ENCODE results near the gene SLC1A6.
"Not testable (repeated sequence)": the region's sequence is repeated elsewhere in the genome, so short reads cannot be mapped to it uniquely, and the experiment has no call there.

The SLC1A6 gene

DNA sequence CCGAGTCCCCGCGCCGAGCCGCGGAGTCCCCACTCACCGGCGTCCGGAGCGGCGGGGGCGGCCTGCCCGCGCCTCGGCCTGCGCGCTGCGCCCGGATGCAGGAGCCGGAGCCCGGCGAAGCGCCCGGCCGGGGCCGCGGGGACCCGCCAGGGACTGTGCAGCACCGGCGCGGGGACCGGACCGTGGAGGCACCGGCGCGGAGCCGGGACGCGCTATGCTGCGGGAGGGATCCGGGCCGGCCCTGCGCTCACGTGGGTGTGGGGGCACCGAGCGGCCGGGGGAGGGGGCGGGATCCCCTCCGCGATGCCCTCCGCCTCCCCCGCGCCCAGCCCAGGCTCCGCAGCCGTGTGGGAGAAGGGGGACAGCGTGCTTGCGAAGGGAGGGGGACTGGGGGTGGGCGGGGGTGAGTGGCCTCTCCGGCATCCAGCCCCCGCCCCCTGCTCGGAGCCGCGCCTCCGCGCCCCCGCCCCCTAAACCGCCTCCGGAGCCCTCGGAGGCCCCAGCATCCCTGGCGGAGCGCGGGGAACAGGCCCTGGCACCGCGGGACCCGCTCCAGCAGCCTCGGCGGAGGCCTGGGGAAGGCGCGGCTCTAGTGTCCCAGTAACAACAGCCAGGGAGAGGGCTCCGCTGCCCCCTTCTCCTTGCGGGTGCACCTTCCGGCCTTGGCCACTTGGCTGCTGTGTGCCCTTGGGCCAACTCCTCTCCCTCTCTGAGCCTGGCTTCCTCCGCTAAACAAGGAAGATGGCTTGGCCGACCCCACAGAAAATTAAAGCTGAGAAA lies at the start of gene SLC1A6:
SLC1A6 (minus strand) TSS at position 389 of the 780 bp plus-strand sequence. CDS start 6,954 bp downstream, outside the sequence.
- peak; percentile 59 for DNase-seq (ENCODE audit: low spot score)

DNA sequence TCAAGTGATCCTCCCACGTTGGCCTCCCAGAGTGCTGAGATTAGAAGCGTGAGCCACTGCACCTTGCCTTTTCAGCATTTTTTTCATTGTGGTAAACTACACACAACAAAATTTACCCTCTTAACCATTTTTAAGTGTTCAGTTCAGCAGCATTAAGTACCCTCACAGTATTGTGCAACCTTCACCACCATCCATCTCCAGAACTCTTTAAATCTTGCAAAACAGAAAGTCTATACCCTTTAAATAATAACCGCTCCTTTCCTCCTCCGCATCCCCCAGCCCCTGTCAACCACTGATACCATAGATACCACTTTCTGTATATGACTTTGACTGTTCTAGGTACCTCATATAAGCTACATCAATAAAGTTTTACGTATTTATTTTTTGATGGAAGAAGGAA lies 48.8 kb upstream of the SLC1A6 start:
- DNase-seq (ENCODE audit: low spot score), result no peak

DNA sequence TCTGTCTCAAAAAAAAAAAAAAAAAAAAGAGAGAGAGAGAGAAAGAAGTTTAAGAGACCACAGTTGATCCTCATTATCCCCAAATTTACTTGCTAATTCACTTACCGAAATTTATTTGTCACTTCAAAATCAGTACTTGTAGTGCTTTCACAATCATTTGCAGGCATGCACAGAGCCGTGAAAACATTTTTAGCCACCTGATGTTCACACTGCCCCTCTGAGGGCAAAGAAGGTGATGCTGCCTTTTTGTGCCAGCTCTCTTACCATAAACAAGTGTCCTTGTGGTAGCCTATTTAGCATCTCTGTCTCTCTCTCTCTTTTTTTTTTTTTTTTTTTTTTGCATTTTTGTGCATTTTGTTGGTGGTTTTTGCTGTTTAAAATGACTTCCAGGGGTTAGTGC lies 45.6 kb upstream of the SLC1A6 start:
- no peak for DNase-seq (ENCODE audit: low spot score)

- no peak for DNase-seq (ENCODE audit: low spot score)
Measured at GRCh38 chr19:15022752-15023151, 43.1 kb upstream of the SLC1A6 start.

- no peak for DNase-seq (ENCODE audit: low spot score)
Measured at GRCh38 chr19:15021286-15022007, 41.8 kb upstream of the SLC1A6 start.

DNA sequence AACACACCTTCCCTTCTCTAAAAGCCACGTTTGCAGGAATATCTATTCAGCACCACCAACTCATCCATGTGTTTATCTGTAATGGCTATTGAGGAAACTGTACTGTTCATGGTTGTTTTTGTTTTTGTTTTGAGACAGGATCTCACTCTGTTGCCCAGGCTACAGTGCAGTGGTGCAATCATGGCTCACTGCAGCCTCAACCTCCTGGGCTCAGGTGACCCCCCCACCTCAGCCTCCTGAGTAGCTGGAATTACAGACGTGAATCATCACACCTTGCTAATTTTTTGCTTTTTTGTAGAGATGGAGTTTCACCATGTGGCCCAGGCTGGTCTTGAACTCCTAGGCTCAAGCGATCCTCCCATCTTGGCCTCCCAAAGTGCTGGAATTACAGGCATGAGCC lies 39.2 kb upstream of the SLC1A6 start:
- DNase-seq (ENCODE audit: low spot score), result not testable (repeated sequence)

- DNase-seq (ENCODE audit: low spot score), result peak; percentile 38
Measured at GRCh38 chr19:15015946-15016542, 36.4 kb upstream of the SLC1A6 start.

DNA sequence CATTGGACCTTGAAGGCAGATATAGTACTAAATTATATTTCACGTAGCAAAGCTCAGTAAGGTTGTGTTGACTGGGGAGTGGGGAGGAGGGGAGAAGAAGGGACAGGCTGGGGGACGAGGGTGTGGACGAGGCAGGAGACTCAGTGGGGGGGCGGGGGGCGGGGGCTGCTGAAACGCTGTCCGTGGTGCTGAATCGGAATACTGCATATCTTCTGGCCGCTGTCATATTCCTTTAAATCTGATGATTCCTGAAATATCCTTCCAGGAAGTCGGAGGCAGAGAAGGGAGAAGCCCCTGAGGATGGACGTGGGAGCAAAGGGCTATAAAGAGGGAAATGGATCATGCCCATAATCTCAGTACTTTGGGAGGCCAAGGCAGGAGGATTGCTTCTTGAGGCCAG lies 34.9 kb upstream of the SLC1A6 start:
- no peak for DNase-seq (ENCODE audit: low spot score)

- no peak for DNase-seq (ENCODE audit: low spot score)
Measured at GRCh38 chr19:15010501-15011300, 31.0 kb upstream of the SLC1A6 start.

- DNase-seq (ENCODE audit: low spot score), result no peak
Measured at GRCh38 chr19:15008308-15008707, 28.6 kb upstream of the SLC1A6 start.

DNA sequence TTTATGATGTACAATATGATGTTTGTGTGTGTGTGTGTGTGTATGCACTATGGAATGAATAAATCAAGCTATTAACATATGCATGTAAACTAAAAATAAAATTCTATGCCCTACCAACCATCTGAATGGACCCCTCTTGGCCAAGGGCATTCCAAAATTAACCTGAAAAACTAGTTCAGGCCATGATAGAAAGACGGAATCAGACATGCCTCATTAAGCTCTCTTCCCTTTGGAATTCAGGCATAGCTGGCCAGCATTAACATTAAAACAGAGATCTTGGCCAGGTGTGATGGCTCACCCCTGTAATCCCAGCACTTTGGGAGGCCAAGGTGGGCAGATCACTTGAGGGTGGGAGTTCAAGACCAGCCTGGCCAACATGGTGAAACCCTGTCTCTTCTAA lies 18.3 kb upstream of the SLC1A6 start:
- no peak for DNase-seq (ENCODE audit: low spot score)

DNA sequence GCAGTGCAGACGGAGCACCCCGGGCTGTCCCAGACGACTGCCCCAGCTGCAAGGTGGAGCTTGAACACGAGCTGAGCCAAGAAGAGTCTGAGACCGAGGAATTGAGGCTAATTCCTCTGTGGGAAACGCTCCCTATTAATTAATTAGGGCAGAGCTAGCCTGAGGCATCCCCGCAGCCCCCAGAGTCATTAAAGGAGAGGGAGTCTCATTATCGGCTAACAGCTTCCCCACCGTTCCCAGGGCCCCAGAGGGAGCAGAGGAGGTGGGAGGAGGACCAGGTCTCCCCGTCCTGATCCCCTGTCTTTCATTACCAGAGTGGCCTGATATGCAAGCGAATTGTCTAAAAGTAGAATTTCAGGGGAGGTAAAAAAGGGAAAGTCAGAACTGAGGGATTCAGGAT lies 13.1 kb upstream of the SLC1A6 start:
- DNase-seq (ENCODE audit: low spot score), result no peak

GRCh38 chr19:14985133-14985532 lies 5.5 kb upstream of the SLC1A6 start:
- no peak for DNase-seq (ENCODE audit: low spot score)

GRCh38 chr19:14978161-14978776 lies 1.4 kb downstream of the SLC1A6 start:
- DNase-seq (ENCODE audit: low spot score), result no peak

GRCh38 chr19:14977128-14977527 lies 2.5 kb downstream of the SLC1A6 start:
- no peak for DNase-seq (ENCODE audit: low spot score)

DNA sequence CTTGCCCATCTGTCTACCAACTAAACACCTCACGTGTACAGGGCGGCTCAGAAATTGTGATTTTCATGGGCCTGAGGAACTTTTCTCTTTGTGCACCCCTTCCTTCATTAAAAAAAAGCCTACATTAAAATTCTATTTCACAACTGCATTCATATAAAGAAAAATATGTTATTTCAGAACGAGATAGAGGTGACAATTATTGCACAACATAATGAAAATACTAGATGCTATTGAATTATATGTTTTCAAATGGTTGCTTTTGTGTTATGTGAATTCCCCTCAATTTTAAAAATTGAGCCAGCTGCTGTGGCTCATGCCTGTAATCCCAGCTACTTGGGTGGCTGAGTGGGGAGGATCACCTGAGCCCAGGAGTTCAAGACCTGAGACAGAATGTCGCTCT lies 5.2 kb downstream of the SLC1A6 start:
- DNase-seq (ENCODE audit: low spot score), result no peak

DNA sequence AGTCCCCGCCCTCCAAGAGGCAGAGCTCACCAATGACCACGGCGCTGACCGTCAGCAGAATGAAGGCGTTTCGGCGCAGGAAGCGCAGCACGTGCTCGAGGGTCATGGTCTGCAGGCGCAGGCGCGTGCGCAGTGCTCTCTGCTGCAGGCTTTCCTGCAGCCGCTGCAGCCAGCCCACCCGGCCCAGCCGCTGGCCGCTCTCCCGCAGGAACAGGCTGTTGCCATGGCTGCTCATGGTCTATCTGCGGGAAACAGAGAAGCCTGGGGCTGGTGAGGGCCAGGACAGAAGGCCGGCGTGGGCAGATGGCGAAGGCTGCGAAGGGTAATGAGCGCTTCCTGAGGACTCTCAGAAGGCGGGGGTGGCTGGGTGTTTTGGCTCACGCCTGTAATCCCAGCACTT lies 7.0 kb downstream of the SLC1A6 start:
- DNase-seq (ENCODE audit: low spot score), result no peak

DNA sequence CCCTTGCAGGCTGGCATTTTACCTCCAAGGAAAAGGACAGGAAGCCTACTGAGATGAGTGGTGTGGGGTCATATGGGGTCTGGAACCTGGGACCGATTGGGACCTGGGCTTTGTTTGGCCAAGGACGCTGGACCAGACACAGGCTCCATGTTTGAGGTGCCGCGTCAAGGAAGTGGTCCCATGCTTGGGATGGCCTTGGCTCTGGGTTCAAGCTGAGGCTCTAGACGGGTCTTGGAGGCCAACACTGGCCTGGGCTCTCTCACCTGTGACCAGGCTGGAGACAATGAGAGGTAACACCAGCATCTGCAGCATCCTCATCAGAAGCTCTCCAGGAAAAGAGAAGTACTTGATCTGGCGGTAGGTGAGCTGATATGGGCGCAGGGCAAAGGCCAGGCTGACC lies 8.2 kb downstream of the SLC1A6 start:
- no peak for DNase-seq (ENCODE audit: low spot score)

- DNase-seq (ENCODE audit: low spot score), result no peak
Measured at GRCh38 chr19:14968247-14968646, 11.4 kb downstream of the SLC1A6 start.

DNA sequence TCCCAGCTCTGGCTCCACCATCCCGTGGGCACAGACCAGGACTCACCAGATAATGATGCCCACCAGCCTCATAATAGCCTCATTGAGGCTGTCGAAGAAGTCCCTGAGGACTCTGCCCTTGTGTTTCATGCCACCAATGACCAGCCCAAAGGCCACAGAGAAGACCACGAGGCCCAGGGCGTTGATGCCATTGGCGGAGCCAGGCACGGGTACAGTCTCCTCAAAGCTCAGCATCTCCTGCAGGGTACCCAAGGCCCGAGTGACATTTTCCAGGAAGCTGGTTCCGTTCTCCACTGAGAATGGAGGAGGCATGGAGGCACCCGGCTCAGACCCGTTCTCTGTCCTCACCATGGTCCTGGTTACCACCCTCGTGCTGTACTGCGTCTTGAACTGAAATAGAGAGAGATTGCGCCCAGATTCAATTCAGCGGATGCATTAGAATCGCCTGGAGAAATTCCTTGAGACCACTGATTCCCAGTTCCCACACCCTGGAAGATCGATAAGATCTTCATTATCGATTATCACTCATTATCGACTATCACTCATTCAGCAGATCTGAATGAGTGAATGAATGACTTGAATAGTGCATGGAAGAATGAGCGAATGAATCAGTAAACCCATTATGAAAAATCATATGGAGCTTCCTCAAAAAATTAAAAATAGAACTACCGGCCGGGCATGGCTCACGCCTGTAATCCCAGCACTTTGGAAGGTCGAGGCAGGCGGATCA lies 17.5 kb downstream of the SLC1A6 start:
- no peak for DNase-seq (ENCODE audit: low spot score)

DNA sequence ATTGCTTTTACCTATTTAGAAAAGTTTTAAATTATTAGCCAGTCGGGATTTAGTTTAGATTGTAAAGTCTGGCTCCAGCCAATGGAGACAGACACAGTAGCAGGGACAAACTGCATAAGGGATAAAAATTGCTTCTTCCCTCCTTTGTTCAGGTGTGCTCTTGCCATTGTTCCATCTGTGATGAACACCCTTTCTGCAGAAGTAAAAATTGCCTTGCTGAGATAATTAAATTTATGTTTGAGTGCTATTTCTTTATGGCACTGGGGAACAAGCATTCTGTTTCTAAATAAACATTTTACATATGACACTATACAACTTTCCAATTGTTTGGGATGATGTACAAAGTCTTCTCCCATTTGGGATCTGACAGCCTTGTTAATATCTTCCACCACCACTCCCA lies 20.4 kb downstream of the SLC1A6 start:
- no peak for DNase-seq (ENCODE audit: low spot score)

Measured in iPS-NIHi11 (cell line).